HCT116 (cell line): ENCODE results near the gene EVPLL.
"Not testable (repeated sequence)": the region's sequence is repeated elsewhere in the genome, so short reads cannot be mapped to it uniquely, and the experiment has no call there.

ENCODE experiments used
- CEBPB ChIP-seq: IDR thresholded peaks from 2 replicates; pipeline ENCODE4 v1.6.1; 2012; ENCODE audit warnings: low read depth
- CTCF ChIP-seq, 3 experiments: fragments of 200-600 bp in 1 of 3; sonication (generic) in 1 of 3; IDR thresholded peaks in 2 of 3; conservative IDR thresholded peaks in 1 of 3; 2 replicates each; pipeline ENCODE4 v1.5.1; 2012 to 2017; ENCODE audit warnings: low read depth in 2 of 3, low read length in 2 of 3, antibody characterized with exemption in 1 of 3, borderline replicate concordance in 1 of 3, control low read depth in 1 of 3, mild to moderate bottlenecking in 1 of 3, mixed read lengths in 1 of 3, mixed run types in 1 of 3, moderate library complexity in 1 of 3; ENCODE audit not compliant: insufficient read depth in 1 of 3
- EZH2 ChIP-seq: fragments of 200-600 bp; sonication (generic); IDR thresholded peaks from 2 replicates; pipeline ENCODE4 v1.6.1; 2017; ENCODE audit warnings: antibody characterized with exemption, mixed run types
- EZH2phosphoT487 ChIP-seq: fragments of 200-600 bp; IDR thresholded peaks from 2 replicates; pipeline ENCODE4 v1.6.1; 2018; ENCODE audit warnings: antibody characterized with exemption, borderline replicate concordance
- MAX ChIP-seq: IDR thresholded peaks from 2 replicates; pipeline ENCODE4 v1.6.1; 2012
- POLR2A ChIP-seq: IDR thresholded peaks from 2 replicates; pipeline ENCODE4 v1.7.0; 2011; ENCODE audit warnings: borderline replicate concordance; ENCODE audit not compliant: insufficient read depth, insufficient read length; ENCODE audit errors: extremely low read depth
- POLR2AphosphoS5 ChIP-seq: IDR thresholded peaks from 2 replicates; pipeline ENCODE4 v1.6.1; 2011; ENCODE audit warnings: mild to moderate bottlenecking, low read depth, low read length, moderate library complexity
- RAD21 ChIP-seq: IDR thresholded peaks from 2 replicates; pipeline ENCODE4 v1.6.1; 2012; ENCODE audit warnings: low read depth, mild to moderate bottlenecking
- SRF ChIP-seq: IDR thresholded peaks from 2 replicates; pipeline ENCODE4 v1.6.1; 2012; ENCODE audit warnings: low read depth
- ZBTB33 ChIP-seq: IDR thresholded peaks from 2 replicates; pipeline ENCODE4 v1.6.1; 2011; ENCODE audit warnings: mild to moderate bottlenecking, low read length, moderate library complexity; ENCODE audit not compliant: insufficient replicate concordance; ENCODE audit errors: extremely low read depth
- TF ChIP-seq, protein P1 (sequence below): IDR thresholded peaks from 2 replicates; pipeline ENCODE4 v1.6.1; 2012
- TF ChIP-seq, protein P2 (sequence below): IDR thresholded peaks from 2 replicates; pipeline ENCODE4 v1.6.1; 2012; ENCODE audit warnings: low read depth

DNA sequence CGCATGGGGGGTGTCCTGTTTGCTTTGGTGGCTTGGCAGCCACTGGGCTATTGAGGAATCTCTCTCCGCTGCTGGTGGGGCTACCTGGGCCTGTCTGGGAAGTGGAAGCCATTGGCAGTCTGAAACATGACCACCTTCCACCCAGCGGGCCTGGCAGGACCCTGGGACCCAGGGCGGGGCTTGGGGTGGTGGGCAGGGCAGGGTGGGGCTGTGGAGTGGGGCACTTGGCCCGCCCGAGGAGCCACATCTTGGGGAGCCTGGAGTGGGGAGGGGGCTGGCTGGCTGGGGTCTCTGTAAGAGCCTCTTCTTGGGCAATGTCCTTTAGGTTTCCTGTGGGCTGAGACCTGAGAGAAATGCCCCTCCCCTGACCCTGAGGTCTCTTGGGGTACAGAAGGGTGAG lies 48.0 kb downstream of the EVPLL start:
- TF ChIP-seq EZH2; CTCF (IDR thresholded peaks at IDR 0.05 in 2 of 3, conservative IDR thresholded peaks at IDR 0.05 in 1 of 3; ENCODE audit: borderline replicate concordance in 1 of 3, insufficient read depth in 1 of 3, low read depth in 2 of 3, low read length in 2 of 3); MAX; POLR2AphosphoS5; ZBTB33; RAD21; POLR2A; EZH2phosphoT487; CEBPB; SRF: not testable (repeated sequence)
- TF ChIP-seq, protein P1, sequence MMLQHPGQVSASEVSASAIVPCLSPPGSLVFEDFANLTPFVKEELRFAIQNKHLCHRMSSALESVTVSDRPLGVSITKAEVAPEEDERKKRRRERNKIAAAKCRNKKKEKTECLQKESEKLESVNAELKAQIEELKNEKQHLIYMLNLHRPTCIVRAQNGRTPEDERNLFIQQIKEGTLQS: not testable (repeated sequence)
- TF ChIP-seq, protein P2, sequence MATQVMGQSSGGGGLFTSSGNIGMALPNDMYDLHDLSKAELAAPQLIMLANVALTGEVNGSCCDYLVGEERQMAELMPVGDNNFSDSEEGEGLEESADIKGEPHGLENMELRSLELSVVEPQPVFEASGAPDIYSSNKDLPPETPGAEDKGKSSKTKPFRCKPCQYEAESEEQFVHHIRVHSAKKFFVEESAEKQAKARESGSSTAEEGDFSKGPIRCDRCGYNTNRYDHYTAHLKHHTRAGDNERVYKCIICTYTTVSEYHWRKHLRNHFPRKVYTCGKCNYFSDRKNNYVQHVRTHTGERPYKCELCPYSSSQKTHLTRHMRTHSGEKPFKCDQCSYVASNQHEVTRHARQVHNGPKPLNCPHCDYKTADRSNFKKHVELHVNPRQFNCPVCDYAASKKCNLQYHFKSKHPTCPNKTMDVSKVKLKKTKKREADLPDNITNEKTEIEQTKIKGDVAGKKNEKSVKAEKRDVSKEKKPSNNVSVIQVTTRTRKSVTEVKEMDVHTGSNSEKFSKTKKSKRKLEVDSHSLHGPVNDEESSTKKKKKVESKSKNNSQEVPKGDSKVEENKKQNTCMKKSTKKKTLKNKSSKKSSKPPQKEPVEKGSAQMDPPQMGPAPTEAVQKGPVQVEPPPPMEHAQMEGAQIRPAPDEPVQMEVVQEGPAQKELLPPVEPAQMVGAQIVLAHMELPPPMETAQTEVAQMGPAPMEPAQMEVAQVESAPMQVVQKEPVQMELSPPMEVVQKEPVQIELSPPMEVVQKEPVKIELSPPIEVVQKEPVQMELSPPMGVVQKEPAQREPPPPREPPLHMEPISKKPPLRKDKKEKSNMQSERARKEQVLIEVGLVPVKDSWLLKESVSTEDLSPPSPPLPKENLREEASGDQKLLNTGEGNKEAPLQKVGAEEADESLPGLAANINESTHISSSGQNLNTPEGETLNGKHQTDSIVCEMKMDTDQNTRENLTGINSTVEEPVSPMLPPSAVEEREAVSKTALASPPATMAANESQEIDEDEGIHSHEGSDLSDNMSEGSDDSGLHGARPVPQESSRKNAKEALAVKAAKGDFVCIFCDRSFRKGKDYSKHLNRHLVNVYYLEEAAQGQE: not testable (repeated sequence)
